CD4-positive, alpha-beta T cell treated with Interleukin-6 at 100 ng/mL for 8 hours (primary cell): ENCODE measurements around the gene OSBPL9.
"Not testable (repeated sequence)": the region's sequence is repeated elsewhere in the genome, so short reads cannot be mapped to it uniquely, and the experiment has no call there.

Experiments used
- DNase-seq: peaks from one replicate; pipeline ENCODE4 v3.0.0-alpha.2; 2020; ENCODE audit warnings: mixed read lengths, low spot score

The OSBPL9 gene

GRCh38 chr1:51607681-51608095 lies 9.2 kb upstream of the OSBPL9 start:
- no peak for DNase-seq

GRCh38 chr1:51610104-51610503 lies 6.8 kb upstream of the OSBPL9 start:
- DNase-seq = not testable (repeated sequence)

- DNase-seq = no peak
Observed at GRCh38 chr1:51610637-51611036, 6.3 kb upstream of the OSBPL9 start.

- no peak for DNase-seq
Observed at GRCh38 chr1:51612447-51612961, 4.4 kb upstream of the OSBPL9 start.

GRCh38 chr1:51615780-51616291 lies 1.1 kb upstream of the OSBPL9 start:
- DNase-seq = no peak

GRCh38 chr1:51616490-51616889 lies 402 bp upstream of the OSBPL9 start:
- DNase-seq = no peak

- DNase-seq = no peak
Observed at GRCh38 chr1:51618715-51619114, 1.8 kb downstream of the OSBPL9 start.

GRCh38 chr1:51620470-51620869 lies 3.6 kb downstream of the OSBPL9 start:
- no peak for DNase-seq

- no peak for DNase-seq
Observed at GRCh38 chr1:51621161-51621560, 4.3 kb downstream of the OSBPL9 start.

GRCh38 chr1:51621841-51622454 lies 5.1 kb downstream of the OSBPL9 start:
- DNase-seq = no peak

GRCh38 chr1:51622455-51622913 lies 5.6 kb downstream of the OSBPL9 start:
- no peak for DNase-seq

GRCh38 chr1:51623025-51623424 lies 6.1 kb downstream of the OSBPL9 start:
- no peak for DNase-seq

GRCh38 chr1:51623450-51623849 lies 6.6 kb downstream of the OSBPL9 start:
- DNase-seq = no peak

GRCh38 chr1:51624855-51625254 lies 8.0 kb downstream of the OSBPL9 start:
- no peak for DNase-seq

GRCh38 chr1:51627672-51628071 lies 10.8 kb downstream of the OSBPL9 start:
- DNase-seq = no peak

- DNase-seq = no peak
Observed at GRCh38 chr1:51628715-51629590, 12.1 kb downstream of the OSBPL9 start.

GRCh38 chr1:51629918-51630317 lies 13.0 kb downstream of the OSBPL9 start:
- no peak for DNase-seq

- DNase-seq = no peak
Observed at GRCh38 chr1:51630393-51630792, 13.5 kb downstream of the OSBPL9 start.

- DNase-seq = no peak
Observed at GRCh38 chr1:51630922-51631321, 14.0 kb downstream of the OSBPL9 start.

GRCh38 chr1:51631747-51632146 lies 14.9 kb downstream of the OSBPL9 start:
- no peak for DNase-seq

- DNase-seq = no peak
Observed at GRCh38 chr1:51634618-51635017, 17.7 kb downstream of the OSBPL9 start.

- DNase-seq = no peak
Observed at GRCh38 chr1:51635615-51636014, 18.7 kb downstream of the OSBPL9 start.

GRCh38 chr1:51636191-51636590 lies 19.3 kb downstream of the OSBPL9 start:
- DNase-seq = no peak
